ENCODE data around the gene TMEM132C. TPM values are rescaled to one million over a fixed set of nuclear protein-coding genes. Genes with fewer than 3 reads are reported as not detected.

TMEM132C gene
- total and polyA plus RNA-seq, 4 donors: 23.1 to 32.3 (median 24.2) TPM

DNA sequence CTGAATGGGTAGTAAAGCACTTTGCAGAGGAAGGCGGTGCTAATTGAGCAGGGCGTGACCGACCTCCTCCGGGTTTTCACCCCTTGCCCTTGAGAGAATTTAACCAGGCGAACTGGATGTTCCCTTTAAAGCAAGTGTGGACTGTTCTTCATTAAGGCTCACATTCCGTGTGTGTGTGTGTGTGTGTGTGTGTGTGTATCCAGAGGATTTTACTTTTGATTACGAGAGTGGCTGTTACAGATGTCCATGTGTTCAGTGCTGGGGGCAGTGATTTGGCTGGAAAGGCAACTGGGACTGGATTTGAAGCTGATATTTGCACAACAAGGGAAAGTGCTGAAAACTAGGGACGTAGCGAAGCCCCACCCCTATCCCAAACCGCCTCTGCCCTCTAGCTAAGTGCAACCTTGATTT is 2.2 kb downstream of the TMEM132C start:
- 2% methylated on average over 6 of the region's 10 CpGs for WGBS (ENCODE audit: insufficient coverage)
- peak overlapping the region; percentile 17 for H3K4me3 ChIP-seq (ENCODE audit: low read depth, low read length)
- H3K4me1 ChIP-seq (ENCODE audit: control insufficient read depth, insufficient read depth, low read length): peaks cover 22% of the 10 kb centered on the region
- peaks cover 5% of the 10 kb centered on the region for H3K9me3 ChIP-seq (ENCODE audit: control insufficient read depth, insufficient read depth, low read length)
- H3K27me3 ChIP-seq (ENCODE audit: control insufficient read depth, insufficient read depth, low read length): peaks cover 40% of the 10 kb centered on the region
- DNase-seq (ENCODE audit: low read depth in 4 of 6, low spot score in 6 of 6): peak in 2 of 6 donors; percentile 16 to 43
- no peaks in the 10 kb centered on the region for H3K36me3 ChIP-seq (ENCODE audit: control insufficient read depth, insufficient read depth, low read length)
- peak overlapping the region; percentile 30 for H3K27ac ChIP-seq (ENCODE audit: low read depth, low read length)

GRCh38 chr12:128276471-128276870 is 9.5 kb downstream of the TMEM132C start:
- H3K9me3 ChIP-seq (ENCODE audit: control insufficient read depth, insufficient read depth, low read length): peaks cover 3% of the 10 kb centered on the region
- no peaks in the 10 kb centered on the region for H3K36me3 ChIP-seq (ENCODE audit: control insufficient read depth, insufficient read depth, low read length)
- no peak overlapping the region for H3K27ac ChIP-seq (ENCODE audit: low read depth, low read length)
- WGBS (ENCODE audit: insufficient coverage): no CpG with 5 or more reads among the region's 4 CpGs
- DNase-seq (ENCODE audit: low read depth in 4 of 6, low spot score in 6 of 6): no peak
- H3K27me3 ChIP-seq (ENCODE audit: control insufficient read depth, insufficient read depth, low read length): no peaks in the 10 kb centered on the region
- no peaks in the 10 kb centered on the region for H3K4me1 ChIP-seq (ENCODE audit: control insufficient read depth, insufficient read depth, low read length)
- H3K4me3 ChIP-seq (ENCODE audit: low read depth, low read length): no peak overlapping the region

DNA sequence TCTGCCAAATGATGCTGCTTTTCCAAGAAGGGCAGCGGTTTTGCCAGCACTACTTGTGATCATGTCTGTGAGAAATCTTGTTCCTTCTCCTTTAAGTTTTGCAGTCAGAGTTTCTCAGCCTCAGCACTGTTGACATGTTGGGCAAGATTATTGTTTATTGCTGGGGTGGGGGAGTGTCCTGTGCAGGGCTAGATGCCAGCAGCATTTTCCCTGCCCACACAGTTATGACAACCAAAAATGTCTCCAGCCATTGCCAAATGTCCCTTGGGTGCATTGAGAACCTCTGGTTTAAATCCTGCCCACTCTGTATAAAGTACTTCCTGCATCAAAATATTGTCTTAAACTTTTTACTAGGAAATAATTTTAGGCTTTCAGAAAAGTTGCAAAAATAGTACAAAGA is 20.0 kb downstream of the TMEM132C start:
- DNase-seq (ENCODE audit: low read depth in 4 of 6, low spot score in 6 of 6): no peak
- Histone ChIP-seq H3K27ac (ENCODE audit: low read depth, low read length) (no peak overlapping the region), H3K9me3 (ENCODE audit: control insufficient read depth, insufficient read depth, low read length) (peaks cover 3% of the 10 kb centered on the region), H3K4me1 (ENCODE audit: control insufficient read depth, insufficient read depth, low read length) (peaks cover 12% of the 10 kb centered on the region), H3K36me3 (ENCODE audit: control insufficient read depth, insufficient read depth, low read length) (no peaks in the 10 kb centered on the region), H3K27me3 (ENCODE audit: control insufficient read depth, insufficient read depth, low read length) (no peaks in the 10 kb centered on the region), H3K4me3 (ENCODE audit: low read depth, low read length) (no peak overlapping the region)
- WGBS (ENCODE audit: insufficient coverage): 86% methylated on average over 1 of the region's 1 CpG

DNA sequence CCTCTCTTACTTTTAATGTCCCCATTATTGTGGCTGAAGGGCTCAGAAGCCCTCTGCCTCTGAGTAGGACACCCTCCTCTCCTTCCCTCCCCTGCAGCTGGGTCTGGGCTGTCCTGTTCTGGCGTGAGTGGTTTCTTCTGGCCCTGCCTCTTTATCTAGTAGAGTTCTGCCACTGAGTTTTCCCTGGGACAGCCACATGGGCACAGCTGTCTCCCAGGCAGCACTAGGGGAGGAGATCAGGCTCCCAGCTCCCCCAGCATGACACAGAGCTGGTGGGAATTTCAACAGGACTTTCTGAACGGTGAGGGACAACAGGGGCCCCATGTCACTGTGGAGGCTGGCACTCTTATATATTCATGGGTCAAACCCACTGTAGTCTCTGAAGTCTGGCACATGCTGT is 21.4 kb downstream of the TMEM132C start:
- H3K27ac ChIP-seq (ENCODE audit: low read depth, low read length): no peak overlapping the region
- no peak overlapping the region for H3K4me3 ChIP-seq (ENCODE audit: low read depth, low read length)
- H3K36me3 ChIP-seq (ENCODE audit: control insufficient read depth, insufficient read depth, low read length): no peaks in the 10 kb centered on the region
- no peak for DNase-seq (ENCODE audit: low read depth in 4 of 6, low spot score in 6 of 6)
- H3K9me3 ChIP-seq (ENCODE audit: control insufficient read depth, insufficient read depth, low read length): peaks cover 1% of the 10 kb centered on the region
- WGBS (ENCODE audit: insufficient coverage): 67% methylated on average over 2 of the region's 2 CpGs
- H3K4me1 ChIP-seq (ENCODE audit: control insufficient read depth, insufficient read depth, low read length): peaks cover 12% of the 10 kb centered on the region
- H3K27me3 ChIP-seq (ENCODE audit: control insufficient read depth, insufficient read depth, low read length): no peaks in the 10 kb centered on the region

DNA sequence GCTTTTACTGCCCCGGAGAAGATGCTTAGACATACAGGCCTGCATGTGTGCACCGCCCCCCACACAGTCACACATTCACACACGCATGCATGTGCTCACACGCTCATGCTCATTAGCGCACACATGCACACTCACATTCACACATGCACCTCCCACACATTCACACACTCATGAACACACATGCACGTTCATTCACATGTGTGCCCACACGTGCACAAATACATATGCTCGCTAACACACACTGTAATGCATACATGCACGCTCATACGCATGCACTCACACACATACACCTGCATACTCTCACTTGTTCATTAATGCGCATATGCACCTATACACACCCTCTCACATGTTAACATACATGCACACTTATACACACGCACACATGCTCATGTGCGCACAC is 21.9 kb downstream of the TMEM132C start:
- H3K36me3 ChIP-seq (ENCODE audit: control insufficient read depth, insufficient read depth, low read length): no peaks in the 10 kb centered on the region
- no peaks in the 10 kb centered on the region for H3K27me3 ChIP-seq (ENCODE audit: control insufficient read depth, insufficient read depth, low read length)
- H3K4me1 ChIP-seq (ENCODE audit: control insufficient read depth, insufficient read depth, low read length): peaks cover 12% of the 10 kb centered on the region
- H3K4me3 ChIP-seq (ENCODE audit: low read depth, low read length): no peak overlapping the region
- no peak for DNase-seq (ENCODE audit: low read depth in 4 of 6, low spot score in 6 of 6)
- no peaks in the 10 kb centered on the region for H3K9me3 ChIP-seq (ENCODE audit: control insufficient read depth, insufficient read depth, low read length)
- WGBS (ENCODE audit: insufficient coverage): 91% methylated on average over 13 of the region's 13 CpGs
- H3K27ac ChIP-seq (ENCODE audit: low read depth, low read length): no peak overlapping the region

DNA sequence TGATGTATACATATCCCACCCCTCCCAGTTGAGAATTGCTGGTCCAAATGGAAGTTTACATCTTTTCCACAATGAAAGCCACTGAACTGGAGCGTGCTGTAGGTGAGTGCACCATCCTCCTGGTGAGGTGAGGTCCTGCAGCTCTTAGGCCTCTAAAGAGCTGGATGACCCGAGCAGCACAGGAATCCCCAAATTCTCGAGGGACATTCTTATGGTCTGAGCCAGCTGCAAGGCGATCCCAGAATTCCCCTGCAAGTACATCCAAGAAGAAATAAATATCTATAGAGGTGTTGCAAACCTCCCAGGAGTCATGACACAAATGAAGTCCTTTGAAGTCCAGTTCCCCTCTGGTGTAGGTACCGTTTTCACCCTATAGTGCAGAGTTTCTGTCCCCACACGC is 24.0 kb downstream of the TMEM132C start:
- no peaks in the 10 kb centered on the region for H3K27me3 ChIP-seq (ENCODE audit: control insufficient read depth, insufficient read depth, low read length)
- DNase-seq (ENCODE audit: low read depth in 4 of 6, low spot score in 6 of 6): no peak
- H3K9me3 ChIP-seq (ENCODE audit: control insufficient read depth, insufficient read depth, low read length): no peaks in the 10 kb centered on the region
- no peaks in the 10 kb centered on the region for H3K36me3 ChIP-seq (ENCODE audit: control insufficient read depth, insufficient read depth, low read length)
- H3K27ac ChIP-seq (ENCODE audit: low read depth, low read length): no peak overlapping the region
- H3K4me1 ChIP-seq (ENCODE audit: control insufficient read depth, insufficient read depth, low read length): peaks cover 12% of the 10 kb centered on the region
- no peak overlapping the region for H3K4me3 ChIP-seq (ENCODE audit: low read depth, low read length)
- WGBS (ENCODE audit: insufficient coverage): 74% methylated on average over 3 of the region's 6 CpGs

DNA sequence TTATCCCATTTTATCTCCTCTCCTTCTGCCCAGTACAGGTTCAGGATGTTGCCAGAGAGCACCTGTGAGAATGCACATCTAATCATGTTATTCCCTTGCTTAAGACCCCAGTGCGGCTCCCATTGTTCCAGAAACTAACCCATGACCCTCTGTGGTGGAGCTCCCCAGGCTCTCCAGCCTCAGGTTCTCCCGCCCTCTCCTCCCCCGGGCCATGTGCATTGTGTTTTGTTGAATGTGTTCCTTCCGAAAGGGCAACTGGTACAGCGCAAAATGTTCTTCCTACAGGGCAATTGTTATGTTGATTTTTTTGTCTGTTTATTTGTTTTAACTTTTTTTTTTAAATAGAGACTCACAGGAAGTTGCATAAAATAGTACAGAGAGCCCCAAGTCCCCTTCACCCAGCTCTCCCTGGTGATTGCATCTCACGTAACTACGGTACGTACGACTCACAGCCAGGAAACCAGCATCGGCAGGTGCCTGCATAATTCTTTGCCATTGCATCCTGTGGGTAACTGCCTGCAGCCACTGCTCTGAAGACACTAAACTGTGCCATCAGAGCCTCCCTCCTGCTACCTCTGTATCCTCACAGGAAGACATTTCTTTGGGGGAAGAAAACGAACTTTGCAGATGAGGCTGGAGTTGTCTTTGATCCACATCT is 31.2 kb downstream of the TMEM132C start:
- no peaks in the 10 kb centered on the region for H3K36me3 ChIP-seq (ENCODE audit: control insufficient read depth, insufficient read depth, low read length)
- no peak overlapping the region for H3K27ac ChIP-seq (ENCODE audit: low read depth, low read length)
- H3K9me3 ChIP-seq (ENCODE audit: control insufficient read depth, insufficient read depth, low read length): no peaks in the 10 kb centered on the region
- H3K4me1 ChIP-seq (ENCODE audit: control insufficient read depth, insufficient read depth, low read length): peaks cover 6% of the 10 kb centered on the region
- H3K27me3 ChIP-seq (ENCODE audit: control insufficient read depth, insufficient read depth, low read length): no peaks in the 10 kb centered on the region
- WGBS (ENCODE audit: insufficient coverage): 56% methylated on average over 5 of the region's 11 CpGs
- H3K4me3 ChIP-seq (ENCODE audit: low read depth, low read length): no peak overlapping the region
- DNase-seq (ENCODE audit: low read depth in 4 of 6, low spot score in 6 of 6): no peak

DNA sequence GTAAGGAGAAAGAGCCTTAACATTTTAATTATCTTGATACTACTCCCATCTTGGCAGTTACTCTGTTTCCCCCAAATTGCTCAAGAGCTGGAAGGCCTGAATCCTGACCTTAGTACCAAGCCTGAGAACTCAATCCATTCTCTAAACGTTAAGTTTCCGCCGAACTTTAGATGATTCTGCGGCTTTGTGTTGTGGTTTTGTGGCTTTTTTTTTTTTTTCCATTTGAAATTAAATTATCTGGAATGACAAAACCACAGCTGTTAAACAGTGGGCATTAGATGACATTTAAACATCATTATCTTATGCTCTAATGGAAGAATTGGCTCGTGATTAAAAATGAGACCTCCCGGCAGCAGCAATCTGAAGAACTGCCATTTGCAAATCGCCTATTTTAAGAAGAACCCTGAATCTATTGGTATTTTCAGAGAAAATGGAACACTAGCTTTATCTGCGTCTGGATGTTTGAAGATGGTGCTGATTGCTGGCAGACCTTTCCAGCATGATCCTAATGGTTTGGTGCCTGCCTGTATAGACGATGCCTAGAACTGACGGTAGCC is 38.4 kb downstream of the TMEM132C start:
- no peaks in the 10 kb centered on the region for H3K27me3 ChIP-seq (ENCODE audit: control insufficient read depth, insufficient read depth, low read length)
- no peaks in the 10 kb centered on the region for H3K9me3 ChIP-seq (ENCODE audit: control insufficient read depth, insufficient read depth, low read length)
- no peak overlapping the region for H3K27ac ChIP-seq (ENCODE audit: low read depth, low read length)
- peaks cover 3% of the 10 kb centered on the region for H3K4me1 ChIP-seq (ENCODE audit: control insufficient read depth, insufficient read depth, low read length)
- 70% methylated on average over 3 of the region's 10 CpGs for WGBS (ENCODE audit: insufficient coverage)
- DNase-seq (ENCODE audit: low read depth in 4 of 6, low spot score in 6 of 6): peak in 1 of 6 donors; percentile 70
- no peak overlapping the region for H3K4me3 ChIP-seq (ENCODE audit: low read depth, low read length)
- no peaks in the 10 kb centered on the region for H3K36me3 ChIP-seq (ENCODE audit: control insufficient read depth, insufficient read depth, low read length)

- no peaks in the 10 kb centered on the region for H3K9me3 ChIP-seq (ENCODE audit: control insufficient read depth, insufficient read depth, low read length)
- no peaks in the 10 kb centered on the region for H3K36me3 ChIP-seq (ENCODE audit: control insufficient read depth, insufficient read depth, low read length)
- no peaks in the 10 kb centered on the region for H3K27me3 ChIP-seq (ENCODE audit: control insufficient read depth, insufficient read depth, low read length)
- no peak overlapping the region for H3K4me3 ChIP-seq (ENCODE audit: low read depth, low read length)
- H3K27ac ChIP-seq (ENCODE audit: low read depth, low read length): no peak overlapping the region
- WGBS (ENCODE audit: insufficient coverage): 88% methylated on average over 2 of the region's 2 CpGs
- DNase-seq (ENCODE audit: low read depth in 4 of 6, low spot score in 6 of 6): no peak
- H3K4me1 ChIP-seq (ENCODE audit: control insufficient read depth, insufficient read depth, low read length): peaks cover 4% of the 10 kb centered on the region
These were observed 40.8 kb downstream of the TMEM132C start for GRCh38 chr12:128307791-128308190.

DNA sequence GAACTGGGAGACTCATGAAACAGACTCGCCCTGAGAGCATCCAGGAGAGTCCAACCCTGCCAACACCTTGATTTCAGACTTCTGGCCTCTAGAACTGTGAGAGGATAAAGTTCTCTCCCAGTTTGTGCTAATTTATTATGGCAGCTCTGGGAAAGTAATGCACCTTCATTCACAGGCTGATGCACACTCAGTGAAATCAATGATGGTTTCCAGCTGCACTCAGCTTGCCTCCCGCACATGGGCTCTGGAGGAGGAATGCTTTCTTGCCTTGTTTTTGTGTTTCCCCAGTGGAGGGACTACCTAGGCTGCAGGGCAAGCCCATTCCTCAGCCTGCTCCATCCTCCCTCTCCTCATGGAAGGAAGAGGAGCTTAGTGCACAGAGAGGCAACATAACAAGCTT is 45.7 kb downstream of the TMEM132C start:
- no peaks in the 10 kb centered on the region for H3K36me3 ChIP-seq (ENCODE audit: control insufficient read depth, insufficient read depth, low read length)
- H3K27me3 ChIP-seq (ENCODE audit: control insufficient read depth, insufficient read depth, low read length): no peaks in the 10 kb centered on the region
- WGBS (ENCODE audit: insufficient coverage): 57% methylated on average over 1 of the region's 2 CpGs
- H3K27ac ChIP-seq (ENCODE audit: low read depth, low read length): no peak overlapping the region
- H3K4me3 ChIP-seq (ENCODE audit: low read depth, low read length): no peak overlapping the region
- H3K4me1 ChIP-seq (ENCODE audit: control insufficient read depth, insufficient read depth, low read length): peaks cover 11% of the 10 kb centered on the region
- DNase-seq (ENCODE audit: low read depth in 4 of 6, low spot score in 6 of 6): peak in 1 of 6 donors; percentile 25
- H3K9me3 ChIP-seq (ENCODE audit: control insufficient read depth, insufficient read depth, low read length): no peaks in the 10 kb centered on the region
